HG02943 (cell line): ENCODE measurements around the gene EXOC3.
"Not testable (repeated sequence)": the region's sequence is repeated elsewhere in the genome, so short reads cannot be mapped to it uniquely, and the experiment has no call there.

Experiments used
- ATAC-seq: cut with Tn5 transposase; IDR thresholded peaks from one replicate; pipeline ENCODE4 v1.9.1; 2021; ENCODE audit warnings: mild to moderate bottlenecking, low read depth, moderate library complexity; ENCODE audit not compliant: unreplicated experiment

EXOC3 gene

GRCh38 chr5:483011-483410, 40.0 kb downstream of the EXOC3 start:
- no peak for ATAC-seq

DNA sequence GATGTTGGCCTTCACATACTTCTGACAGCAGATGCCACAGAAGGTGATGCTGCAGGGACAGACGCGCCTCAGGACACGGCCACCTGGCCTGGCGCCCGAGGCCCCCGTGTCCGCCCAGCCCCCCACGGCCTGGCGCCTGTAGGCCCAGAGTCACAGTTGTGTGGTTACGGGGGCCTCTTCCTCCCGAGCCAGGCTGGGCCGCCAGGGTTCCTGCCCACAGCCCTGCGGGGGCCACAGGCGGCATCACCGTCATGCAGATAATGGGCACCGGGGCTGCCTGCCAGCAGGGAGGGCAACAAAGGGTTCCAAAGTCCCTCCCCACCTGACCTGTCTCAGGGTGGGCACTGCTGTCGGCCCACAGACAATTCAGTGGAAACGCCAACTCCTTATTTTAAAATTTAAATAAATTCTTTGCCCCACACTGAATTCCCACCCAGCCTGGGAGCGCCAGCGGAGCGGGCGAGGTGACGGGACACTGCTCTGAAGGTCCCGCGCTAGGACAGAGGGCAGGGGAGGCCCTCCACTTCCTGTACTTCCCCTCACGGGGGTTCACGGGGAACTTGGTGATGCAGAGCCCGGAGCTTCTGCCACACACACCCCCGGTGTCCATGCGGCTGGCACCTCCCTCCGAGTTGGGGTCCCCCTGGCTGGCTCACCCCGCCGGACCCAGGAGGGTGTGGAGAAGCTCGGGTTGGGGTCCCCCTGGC, 40.6 kb downstream of the EXOC3 start:
- no peak for ATAC-seq

DNA sequence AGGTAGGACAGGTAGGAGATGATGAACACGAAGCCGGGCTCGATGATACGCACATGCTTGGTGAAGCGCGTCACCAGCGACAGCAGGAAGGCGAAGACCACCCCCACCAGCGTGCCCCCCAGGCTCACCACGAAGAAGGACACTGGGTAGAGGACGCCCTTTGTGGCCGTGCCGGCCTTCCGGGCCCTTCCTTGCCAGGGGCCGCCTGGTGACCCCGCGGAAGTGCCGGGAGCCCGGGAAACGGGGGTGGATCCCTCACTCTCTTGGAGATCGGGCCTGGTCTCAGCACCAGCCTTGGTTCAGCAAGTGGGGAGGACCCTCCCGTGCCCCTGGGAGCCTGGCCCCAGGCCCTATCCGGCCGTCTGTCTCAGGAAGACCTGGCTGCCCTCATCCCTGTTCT, 41.6 kb downstream of the EXOC3 start:
- no peak for ATAC-seq

GRCh38 chr5:485113-485945, 42.4 kb downstream of the EXOC3 start:
- no peak for ATAC-seq

DNA sequence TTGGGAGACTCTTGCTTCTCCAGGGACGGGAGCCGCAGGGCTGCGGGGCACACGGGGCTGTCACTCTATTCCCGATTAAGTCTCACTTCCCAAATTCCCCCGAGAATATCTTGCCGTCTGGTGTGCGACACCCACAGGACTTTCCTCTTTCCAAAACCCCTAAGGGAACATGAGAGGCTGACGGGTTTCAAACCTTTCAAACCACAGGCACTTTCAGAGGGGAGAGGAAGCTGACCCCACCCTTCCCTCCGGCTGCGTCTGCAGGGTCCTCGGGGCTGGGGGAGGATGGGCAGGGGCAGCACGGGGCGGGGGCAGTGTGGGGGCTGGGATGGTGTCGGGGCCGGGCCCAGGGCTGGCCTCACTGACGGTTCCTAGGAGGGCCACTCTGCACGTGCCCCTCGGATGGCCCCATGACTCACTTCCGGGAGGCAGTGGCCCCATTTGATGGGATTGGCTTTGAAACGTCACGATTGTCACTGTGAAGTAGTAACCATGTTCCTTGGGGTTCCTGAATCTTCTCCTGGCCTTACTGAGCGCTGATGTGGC, 43.0 kb downstream of the EXOC3 start:
- no peak for ATAC-seq

- ATAC-seq, result not testable (repeated sequence)
These were observed 43.6 kb downstream of the EXOC3 start for GRCh38 chr5:486597-486996.

DNA sequence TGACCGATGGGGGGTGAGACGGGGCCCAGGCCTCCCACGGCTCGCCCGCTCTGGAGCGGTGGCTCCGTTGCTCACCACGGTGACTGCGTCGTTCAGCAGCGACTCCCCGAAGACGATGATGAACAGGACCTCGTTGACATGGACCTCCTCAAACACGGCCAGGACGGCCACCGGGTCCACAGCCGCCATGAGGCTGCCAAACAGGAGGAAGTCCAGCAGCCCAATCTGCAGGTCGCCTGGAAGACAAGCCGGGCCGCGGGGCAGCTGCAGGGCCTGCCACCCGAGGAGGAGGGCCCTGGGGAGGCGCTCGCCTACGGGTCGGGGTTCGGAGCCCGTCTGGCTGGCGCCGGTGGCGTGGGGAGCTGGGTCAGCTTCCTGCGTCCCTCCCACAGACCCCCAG, 45.3 kb downstream of the EXOC3 start:
- ATAC-seq, result no peak

- no peak for ATAC-seq
These were observed 46.0 kb downstream of the EXOC3 start for GRCh38 chr5:488744-489688.

- ATAC-seq, result no peak
These were observed 46.7 kb downstream of the EXOC3 start for GRCh38 chr5:489689-490080.

DNA sequence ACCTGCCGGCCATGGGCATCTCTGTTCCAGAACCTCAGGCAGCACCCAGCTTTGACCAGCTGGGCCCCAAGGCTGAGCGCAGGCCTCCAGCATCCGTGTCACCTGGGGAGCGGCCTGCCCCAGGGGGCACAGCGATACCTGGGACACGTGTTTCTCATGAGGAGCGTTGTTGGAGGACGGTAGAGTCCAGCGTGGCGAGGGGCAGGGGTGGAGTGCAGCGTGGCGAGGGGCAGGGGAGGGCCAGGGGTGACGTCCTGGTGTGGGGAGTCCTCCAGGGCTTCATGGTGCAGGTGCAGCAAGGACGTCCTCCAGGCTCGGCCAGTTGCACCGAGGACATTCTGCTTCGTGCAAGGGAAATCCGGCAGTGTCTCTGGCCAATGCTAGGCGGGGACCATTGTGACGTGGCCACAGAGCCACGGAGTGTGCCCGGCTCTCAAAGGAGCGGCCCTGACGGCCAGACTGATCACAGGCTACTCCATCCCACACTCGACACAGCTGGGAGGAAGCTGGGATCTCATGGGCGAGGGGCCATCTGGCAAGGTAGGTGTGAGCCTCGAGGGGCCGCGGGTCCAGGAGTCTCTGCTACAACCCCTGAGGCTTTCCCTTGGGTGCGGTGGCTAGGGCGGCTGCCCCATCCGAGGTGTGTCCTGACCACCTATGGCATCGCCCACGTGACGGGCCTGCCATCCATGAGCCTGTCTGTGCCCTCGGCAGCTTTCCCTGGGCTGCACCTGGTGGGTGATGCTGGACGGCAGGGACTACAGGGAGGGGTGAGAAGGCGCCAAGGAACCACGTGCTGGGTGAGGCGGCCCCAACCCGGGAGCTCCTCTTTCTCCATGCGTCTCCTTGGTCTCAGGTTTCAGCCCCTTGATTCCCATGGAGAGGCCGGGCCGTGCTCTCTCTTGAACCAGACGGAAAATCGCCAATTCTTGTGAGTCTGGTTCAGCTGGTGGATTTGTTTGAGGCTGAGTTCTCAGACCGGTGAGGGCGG, 47.4 kb downstream of the EXOC3 start:
- ATAC-seq, result no peak

DNA sequence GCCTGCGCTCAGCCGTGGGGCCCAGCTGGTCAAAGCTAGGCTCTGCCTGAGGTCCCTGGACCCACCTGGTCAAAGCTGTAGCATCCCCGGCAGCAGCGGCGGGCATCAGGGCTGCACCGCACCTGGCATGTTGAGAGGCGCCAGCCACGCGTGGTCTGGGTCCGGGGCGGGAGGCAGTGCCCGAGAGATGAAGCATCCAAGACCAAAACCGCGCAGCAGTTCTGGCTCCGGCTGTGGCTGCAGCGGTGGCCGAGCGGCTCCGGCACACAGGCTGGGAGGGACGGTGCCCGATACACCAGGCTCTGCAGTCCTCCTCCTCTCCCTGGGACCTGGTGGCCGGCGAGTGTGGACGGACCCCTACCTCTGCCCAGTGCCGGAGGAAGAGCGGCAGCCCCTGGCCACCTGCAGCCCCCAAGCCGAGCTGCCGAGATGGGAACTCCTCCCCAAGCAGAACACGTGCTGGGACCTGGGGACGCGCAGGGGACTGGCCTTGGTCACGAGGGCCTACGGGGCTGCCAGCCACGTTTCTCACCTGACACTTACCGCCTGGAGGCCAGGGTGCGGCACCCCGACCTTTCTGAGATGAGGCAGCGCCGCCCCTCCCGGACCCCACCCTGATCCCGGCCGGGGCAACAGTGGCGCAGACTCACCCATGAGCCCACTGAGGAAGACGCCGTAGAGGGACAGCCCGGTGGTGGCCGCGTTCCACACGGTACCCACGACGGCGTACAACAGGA, 48.3 kb downstream of the EXOC3 start:
- no peak for ATAC-seq

- ATAC-seq, result no peak
These were observed 48.8 kb downstream of the EXOC3 start for GRCh38 chr5:491856-492155.

GRCh38 chr5:492314-492893, 49.4 kb downstream of the EXOC3 start:
- no peak for ATAC-seq

- ATAC-seq, result no peak
These were observed 50.2 kb downstream of the EXOC3 start for GRCh38 chr5:493119-493701.

- ATAC-seq, result no peak
These were observed 50.8 kb downstream of the EXOC3 start for GRCh38 chr5:493758-494157.

DNA sequence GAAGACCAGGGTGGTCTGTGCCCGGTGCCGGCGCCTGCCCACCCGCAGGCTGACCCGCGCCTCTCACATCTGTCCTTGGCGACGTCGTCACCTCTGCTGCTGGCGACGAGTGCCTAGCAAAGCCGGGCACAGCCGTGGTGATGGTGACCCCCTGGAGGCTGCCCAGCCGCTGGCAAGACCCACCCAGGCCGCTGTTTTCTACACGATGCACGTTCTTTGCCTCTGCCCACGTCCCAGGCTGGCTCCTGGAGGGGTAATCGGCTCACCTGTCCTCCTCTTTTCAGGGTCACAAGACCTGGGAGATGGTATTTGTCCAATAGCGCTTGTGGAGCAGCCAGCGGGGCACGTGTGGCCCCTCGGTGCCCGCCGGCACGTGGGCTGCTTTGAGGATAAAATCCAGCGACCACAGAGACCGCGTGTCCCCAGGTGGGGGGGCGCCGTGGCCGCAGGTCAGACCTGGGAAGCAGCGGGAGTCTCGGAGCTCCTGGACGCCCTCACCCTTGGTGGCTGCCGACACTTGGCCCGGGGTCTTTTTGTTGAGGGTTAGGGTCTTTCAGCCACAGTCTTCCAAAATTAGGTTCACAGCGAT, 51.8 kb downstream of the EXOC3 start:
- no peak for ATAC-seq

GRCh38 chr5:496028-496427, 53.1 kb downstream of the EXOC3 start:
- no peak for ATAC-seq
